ENCODE data around the gene EIF4B.

The EIF4B gene

DNA sequence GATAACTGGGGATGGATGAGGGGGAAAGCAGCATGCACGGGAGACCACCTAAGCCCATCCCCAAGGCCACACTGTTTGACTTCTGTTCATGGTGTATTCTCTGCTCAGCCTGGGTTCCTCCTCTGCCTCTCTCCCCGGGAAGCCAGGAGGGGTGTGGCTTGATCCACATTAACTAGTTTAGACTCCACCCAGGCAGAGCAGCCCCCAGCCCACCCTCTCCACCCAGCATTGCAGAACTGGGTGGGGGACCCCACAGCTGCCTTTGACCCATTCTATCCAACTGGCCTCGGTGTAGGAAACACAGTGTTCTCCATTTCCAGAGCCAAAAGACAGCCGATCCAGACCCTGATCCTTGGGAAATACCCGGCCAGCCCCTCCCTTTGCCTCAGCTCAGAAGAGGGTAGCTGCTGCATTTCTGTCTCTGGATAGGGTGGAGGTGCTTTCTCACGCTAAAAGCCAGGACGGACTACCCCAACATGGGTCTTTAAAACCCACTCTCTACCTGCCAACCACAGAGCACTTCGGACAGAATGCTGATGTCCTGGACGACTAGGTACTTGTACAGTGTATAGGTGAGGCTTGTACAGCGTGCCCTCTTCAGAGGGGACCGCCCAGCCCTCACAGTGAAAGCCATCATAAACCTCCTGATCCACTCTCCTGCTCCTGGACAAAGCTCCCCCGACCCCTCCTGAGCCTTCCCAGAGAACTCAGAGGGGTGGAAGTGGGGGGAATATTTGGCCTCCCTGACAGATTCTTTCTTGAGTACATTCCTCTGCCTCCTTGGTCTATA is 63.6 kb downstream of the EIF4B start:
- DNase-seq (ENCODE audit: low read depth) = no peak
- no peak overlapping the region for H3K4me3 ChIP-seq (ENCODE audit: control insufficient read depth, low read depth, low read length)
- TF ChIP-seq, protein P1, sequence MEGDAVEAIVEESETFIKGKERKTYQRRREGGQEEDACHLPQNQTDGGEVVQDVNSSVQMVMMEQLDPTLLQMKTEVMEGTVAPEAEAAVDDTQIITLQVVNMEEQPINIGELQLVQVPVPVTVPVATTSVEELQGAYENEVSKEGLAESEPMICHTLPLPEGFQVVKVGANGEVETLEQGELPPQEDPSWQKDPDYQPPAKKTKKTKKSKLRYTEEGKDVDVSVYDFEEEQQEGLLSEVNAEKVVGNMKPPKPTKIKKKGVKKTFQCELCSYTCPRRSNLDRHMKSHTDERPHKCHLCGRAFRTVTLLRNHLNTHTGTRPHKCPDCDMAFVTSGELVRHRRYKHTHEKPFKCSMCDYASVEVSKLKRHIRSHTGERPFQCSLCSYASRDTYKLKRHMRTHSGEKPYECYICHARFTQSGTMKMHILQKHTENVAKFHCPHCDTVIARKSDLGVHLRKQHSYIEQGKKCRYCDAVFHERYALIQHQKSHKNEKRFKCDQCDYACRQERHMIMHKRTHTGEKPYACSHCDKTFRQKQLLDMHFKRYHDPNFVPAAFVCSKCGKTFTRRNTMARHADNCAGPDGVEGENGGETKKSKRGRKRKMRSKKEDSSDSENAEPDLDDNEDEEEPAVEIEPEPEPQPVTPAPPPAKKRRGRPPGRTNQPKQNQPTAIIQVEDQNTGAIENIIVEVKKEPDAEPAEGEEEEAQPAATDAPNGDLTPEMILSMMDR (IDR thresholded peaks at IDR 0.05; ENCODE audit: control insufficient read depth, insufficient read depth, low read depth, low read length, missing control alignments) = no peak

DNA sequence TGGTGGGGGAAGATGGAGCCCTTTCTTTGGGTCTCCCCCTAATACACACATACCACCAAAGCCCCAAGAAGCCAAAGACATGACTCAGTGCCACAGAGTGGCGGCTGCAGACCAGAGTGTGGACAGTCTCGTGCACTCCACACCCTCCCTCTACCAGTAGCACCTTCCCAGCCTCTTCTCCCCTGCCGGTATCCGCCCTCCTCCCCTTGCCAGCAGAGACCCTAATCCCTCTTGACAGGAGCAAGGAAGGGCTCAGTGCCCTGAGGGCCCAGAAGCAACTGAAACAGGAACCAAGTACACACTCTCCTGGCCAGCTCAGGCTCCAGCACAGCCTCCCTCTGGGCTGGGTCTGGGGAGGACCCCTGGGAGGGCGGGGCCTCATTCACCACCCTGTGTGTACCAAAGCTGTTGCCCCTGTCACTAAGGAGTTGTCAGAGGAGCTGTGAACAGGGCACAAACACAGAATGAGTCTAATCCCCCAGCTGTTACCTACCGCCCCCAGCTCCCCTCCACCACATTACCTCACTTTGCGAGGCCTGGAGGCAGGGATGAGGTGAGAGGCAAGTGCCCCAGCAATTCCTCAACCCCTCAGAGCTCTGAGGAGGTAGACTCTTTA is 64.7 kb downstream of the EIF4B start:
- H3K4me3 ChIP-seq (ENCODE audit: control insufficient read depth, low read depth, low read length) = no peak overlapping the region
- no peak for DNase-seq (ENCODE audit: low read depth)
- TF ChIP-seq, protein P1 (IDR thresholded peaks at IDR 0.05; ENCODE audit: control insufficient read depth, insufficient read depth, low read depth, low read length, missing control alignments) = no peak

DNA sequence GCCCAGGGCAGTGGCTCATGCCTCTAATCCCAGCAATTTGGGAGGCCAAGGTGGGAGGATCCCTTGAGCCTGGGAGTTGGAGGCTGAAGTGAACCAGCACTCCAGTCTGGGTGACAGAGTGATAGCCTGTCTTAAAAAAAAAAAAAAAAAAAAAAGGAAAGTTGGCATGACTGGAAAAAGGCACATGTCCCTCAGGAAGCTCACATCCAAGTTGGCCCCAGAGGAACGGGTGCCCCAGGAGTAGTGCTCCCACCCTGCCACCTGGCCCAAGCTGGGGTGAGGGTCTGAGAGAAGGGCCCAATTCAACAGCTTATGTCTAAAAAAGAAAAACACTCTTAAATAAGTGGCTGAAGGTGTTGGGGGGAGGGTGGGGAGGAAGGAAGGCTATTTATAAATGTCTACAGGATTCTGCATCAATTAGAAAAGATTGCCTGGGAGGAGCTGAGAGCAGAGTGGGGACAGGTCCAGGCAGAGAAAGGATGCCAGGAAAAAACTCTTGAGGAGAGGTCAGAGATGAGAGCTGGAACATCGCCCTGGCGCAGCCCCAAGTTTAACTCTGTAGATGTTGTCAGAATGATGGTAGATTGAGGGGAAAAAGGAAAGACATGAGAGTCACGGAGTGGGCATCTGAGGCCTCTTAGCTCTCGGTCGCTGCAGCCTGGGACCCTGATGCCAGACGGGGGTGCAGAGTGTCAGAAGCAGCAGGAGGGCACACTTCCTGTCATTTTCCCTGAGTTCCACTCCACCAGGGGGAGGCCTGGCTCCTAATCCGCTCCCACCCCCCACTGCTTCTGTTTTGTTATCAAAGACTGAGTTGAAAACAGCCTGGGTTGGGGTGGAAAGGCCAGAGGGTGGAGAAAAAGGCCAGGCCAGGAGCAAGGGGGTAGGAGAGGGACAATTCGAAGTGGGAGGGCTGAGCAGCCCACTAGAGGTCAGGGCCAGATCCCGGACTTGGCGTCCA is 65.6 kb downstream of the EIF4B start:
- no peak overlapping the region for H3K4me3 ChIP-seq (ENCODE audit: control insufficient read depth, low read depth, low read length)
- no peak for DNase-seq (ENCODE audit: low read depth)
- TF ChIP-seq, protein P1 (IDR thresholded peaks at IDR 0.05; ENCODE audit: control insufficient read depth, insufficient read depth, low read depth, low read length, missing control alignments) = peak; percentile 14

DNA sequence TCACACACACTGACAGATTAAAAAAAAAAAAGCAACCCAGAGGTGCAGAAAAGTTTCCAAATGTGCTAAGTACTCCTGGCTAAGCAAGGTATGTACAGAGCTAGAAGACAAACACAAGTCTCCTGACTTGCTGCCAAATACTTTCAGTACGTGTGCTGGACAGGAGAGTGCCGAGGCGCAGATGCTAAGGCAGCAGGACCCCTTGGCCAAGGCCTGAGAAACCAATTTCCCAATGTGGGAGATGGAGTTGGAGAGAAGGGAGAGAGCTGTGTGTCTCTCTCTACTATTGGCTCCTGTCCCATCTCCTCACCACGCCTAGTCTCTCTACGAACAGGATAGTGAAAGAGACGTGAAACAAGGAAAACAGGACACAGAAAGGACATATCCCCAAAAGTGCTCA is 67.6 kb downstream of the EIF4B start:
- TF ChIP-seq, protein P1 (IDR thresholded peaks at IDR 0.05; ENCODE audit: control insufficient read depth, insufficient read depth, low read depth, low read length, missing control alignments) = no peak
- DNase-seq (ENCODE audit: low read depth) = no peak
- no peak overlapping the region for H3K4me3 ChIP-seq (ENCODE audit: control insufficient read depth, low read depth, low read length)

DNA sequence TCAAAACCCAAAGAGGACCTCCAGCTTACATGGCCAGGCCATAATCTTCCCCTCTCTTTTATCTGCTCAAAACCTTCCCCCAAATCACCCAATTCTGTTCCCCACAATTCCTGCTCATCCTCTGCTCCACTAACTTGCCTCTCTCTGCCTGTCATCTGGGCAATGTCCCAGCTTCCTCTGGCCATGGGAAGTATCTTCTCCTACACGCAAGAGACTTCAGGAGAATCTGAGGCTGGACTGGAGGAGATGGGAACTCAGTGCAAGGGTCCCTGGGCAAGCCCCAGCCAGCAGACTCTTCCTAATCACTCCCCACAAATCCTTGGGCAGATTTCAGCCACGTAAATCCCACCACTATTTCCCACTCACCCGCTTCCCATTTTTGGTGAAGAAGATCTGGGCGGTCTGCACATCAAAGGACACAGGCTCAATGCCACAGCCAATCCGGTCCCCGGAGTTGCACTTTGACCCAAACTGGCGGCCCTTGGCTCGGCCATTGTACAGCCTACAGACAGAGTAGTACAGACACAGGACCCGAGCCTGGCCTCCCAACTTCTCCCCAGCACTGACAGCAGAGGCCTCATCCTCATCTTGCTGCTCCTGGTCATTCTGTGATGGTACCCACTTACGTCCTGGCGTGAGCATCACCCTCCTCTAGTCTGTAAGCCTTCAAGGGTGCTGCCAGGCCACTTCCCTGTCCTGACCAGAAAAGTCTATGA is 68.2 kb downstream of the EIF4B start:
- H3K4me3 ChIP-seq (ENCODE audit: control insufficient read depth, low read depth, low read length) = no peak overlapping the region
- TF ChIP-seq, protein P1 (IDR thresholded peaks at IDR 0.05; ENCODE audit: control insufficient read depth, insufficient read depth, low read depth, low read length, missing control alignments) = no peak
- DNase-seq (ENCODE audit: low read depth) = no peak

DNA sequence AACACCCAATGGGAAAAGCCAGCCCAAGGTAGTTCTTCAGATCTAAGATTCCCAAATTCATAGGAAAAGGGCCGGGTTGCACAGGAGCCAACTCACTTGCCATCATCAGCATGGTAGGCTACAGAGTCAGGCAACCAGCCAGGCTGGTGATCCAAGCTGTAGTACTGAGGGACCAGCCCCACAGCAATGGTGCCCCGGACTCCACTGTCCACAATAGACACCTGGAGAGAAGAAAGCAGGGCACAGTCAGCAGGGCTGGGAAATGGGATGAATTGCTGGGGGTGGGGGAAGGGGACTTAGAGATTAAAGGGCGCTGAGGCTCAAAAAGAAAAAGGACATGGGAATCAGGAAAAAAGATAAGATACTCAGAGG is 68.7 kb downstream of the EIF4B start:
- TF ChIP-seq, protein P1 (IDR thresholded peaks at IDR 0.05; ENCODE audit: control insufficient read depth, insufficient read depth, low read depth, low read length, missing control alignments) = no peak
- no peak overlapping the region for H3K4me3 ChIP-seq (ENCODE audit: control insufficient read depth, low read depth, low read length)
- DNase-seq (ENCODE audit: low read depth) = no peak

Data from AG09309 (cell line).